Measurements from ENCODE around the gene CEP128. TPM values are rescaled to one million over a fixed set of nuclear protein-coding genes. Genes with fewer than 3 reads are reported as not detected.

The CEP128 gene
- polyA plus RNA-seq, 1 of the 3 experiments (the other 2 are of a cell fraction) = 1.2 TPM

- no peaks in the 10 kb centered on the region for H3K4me1 ChIP-seq (ENCODE audit: control insufficient read depth in 1 of 2, insufficient read depth in 2 of 2, low read depth in 1 of 2, low read length in 1 of 2)
- no peak overlapping the region for H3K27ac ChIP-seq (ENCODE audit: low read depth in 2 of 2, low read length in 1 of 2)
- H2AFZ ChIP-seq (ENCODE audit: low read depth) = no peak overlapping the region
- H3K27me3 ChIP-seq (ENCODE audit: insufficient read depth) = no peaks in the 10 kb centered on the region
- ChIA-PET CTCF (interaction anchor here (1.1 to 1.6 kb wide), 2 partner anchors 11 to 14 kb away, joined by 3 read pairs; no protein-coding TSS in a partner anchor), POLR2A (no interaction called here)
- no peaks in the 10 kb centered on the region for H3K36me3 ChIP-seq (replicated peaks in 1 of 2; ENCODE audit: control insufficient read depth in 1 of 2, insufficient read depth in 2 of 2, low read length in 1 of 2)
- H3K4me2 ChIP-seq = no peak overlapping the region
- no peak overlapping the region for H3K4me3 ChIP-seq (ENCODE audit: low read depth in 2 of 2, low read length in 1 of 2)
- H3F3A ChIP-seq (replicated peaks; ENCODE audit: insufficient read depth) = no peaks in the 10 kb centered on the region
- no peaks in the 10 kb centered on the region for H3K79me2 ChIP-seq (ENCODE audit: insufficient read depth)
- 75% methylated on average over 5 of the region's 5 CpGs for WGBS (ENCODE audit: low lambda C conversion rate)
- no peaks in the 10 kb centered on the region for H3K9me3 ChIP-seq
- H3K9ac ChIP-seq = no peak overlapping the region
- TF ChIP-seq FOXM1 (IDR thresholded peaks at IDR 0.05; ENCODE audit: low read depth) (no peak), FOXJ3 (CRISPR knock-in tag; IDR thresholded peaks at IDR 0.05) (no peak), POLR2AphosphoS5 (IDR thresholded peaks at IDR 0.05; ENCODE audit: low read depth, low read length) (no peak), ZBTB33 (IDR thresholded peaks at IDR 0.05; ENCODE audit: borderline replicate concordance, low read depth) (no peak), CHD2 (IDR thresholded peaks at IDR 0.05; ENCODE audit: low read length, partially characterized antibody) (no peak), RAD21 (IDR thresholded peaks at IDR 0.05; ENCODE audit: low read length) (no peak), GABPA (IDR thresholded peaks at IDR 0.05; ENCODE audit: low read depth) (no peak), SIN3A (IDR thresholded peaks at IDR 0.05; ENCODE audit: borderline replicate concordance, low read depth, low read length) (no peak), REST (IDR thresholded peaks at IDR 0.05; ENCODE audit: low read depth, low read length) (no peak)
- no peaks in the 10 kb centered on the region for H4K20me1 ChIP-seq (ENCODE audit: insufficient read depth)
- H3K9me2 ChIP-seq = no peaks in the 10 kb centered on the region
- DNase-seq = no peak
These were observed 376.5 kb downstream of the CEP128 start for GRCh38 chr14:80565001-80565400.

GRCh38 chr14:80564051-80564450, 377.5 kb downstream of the CEP128 start:
- ChIA-PET CTCF (no interaction called here), POLR2A (no interaction called here)
- no peaks in the 10 kb centered on the region for H3K36me3 ChIP-seq (replicated peaks in 1 of 2; ENCODE audit: control insufficient read depth in 1 of 2, insufficient read depth in 2 of 2, low read length in 1 of 2)
- no peak for DNase-seq
- no peaks in the 10 kb centered on the region for H3K27me3 ChIP-seq (ENCODE audit: insufficient read depth)
- no peaks in the 10 kb centered on the region for H3K9me2 ChIP-seq
- no peak overlapping the region for H3K27ac ChIP-seq (ENCODE audit: low read depth in 2 of 2, low read length in 1 of 2)
- H3K79me2 ChIP-seq (ENCODE audit: insufficient read depth) = no peaks in the 10 kb centered on the region
- H2AFZ ChIP-seq (ENCODE audit: low read depth) = no peak overlapping the region
- H4K20me1 ChIP-seq (ENCODE audit: insufficient read depth) = no peaks in the 10 kb centered on the region
- no peak for TF ChIP-seq MEF2A (IDR thresholded peaks at IDR 0.05; ENCODE audit: borderline replicate concordance, low read depth)
- no peak for TF ChIP-seq YY1 (IDR thresholded peaks at IDR 0.05; ENCODE audit: low read depth)
- no peak for TF ChIP-seq GATA2 (CRISPR knock-in tag; IDR thresholded peaks at IDR 0.05)
- no peak for TF ChIP-seq FOSL2 (IDR thresholded peaks at IDR 0.05; ENCODE audit: borderline replicate concordance, low read depth)
- no peak for TF ChIP-seq GABPA (IDR thresholded peaks at IDR 0.05; ENCODE audit: low read depth)
- no peak for TF ChIP-seq SIN3A (IDR thresholded peaks at IDR 0.05; ENCODE audit: borderline replicate concordance, low read depth, low read length)
- TF ChIP-seq, protein P1, sequence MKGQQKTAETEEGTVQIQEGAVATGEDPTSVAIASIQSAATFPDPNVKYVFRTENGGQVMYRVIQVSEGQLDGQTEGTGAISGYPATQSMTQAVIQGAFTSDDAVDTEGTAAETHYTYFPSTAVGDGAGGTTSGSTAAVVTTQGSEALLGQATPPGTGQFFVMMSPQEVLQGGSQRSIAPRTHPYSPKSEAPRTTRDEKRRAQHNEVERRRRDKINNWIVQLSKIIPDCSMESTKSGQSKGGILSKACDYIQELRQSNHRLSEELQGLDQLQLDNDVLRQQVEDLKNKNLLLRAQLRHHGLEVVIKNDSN (IDR thresholded peaks at IDR 0.05; ENCODE audit: borderline replicate concordance, low read depth) = no peak
- TF ChIP-seq POLR2AphosphoS5 (IDR thresholded peaks at IDR 0.05; ENCODE audit: low read depth, low read length) = no peak
- no peak for TF ChIP-seq TCF12 (IDR thresholded peaks at IDR 0.05)
- no peak for TF ChIP-seq EP300 (IDR thresholded peaks at IDR 0.05; ENCODE audit: borderline replicate concordance in 1 of 2, low read depth in 1 of 2, low read length in 1 of 2)
- no peak for TF ChIP-seq RCOR1 (IDR thresholded peaks at IDR 0.05; ENCODE audit: low read length)
- TF ChIP-seq TEAD4 (IDR thresholded peaks at IDR 0.05; ENCODE audit: borderline replicate concordance, insufficient read depth) = no peak
- TF ChIP-seq MXI1 (IDR thresholded peaks at IDR 0.05; ENCODE audit: low read depth, low read length) = no peak
- TF ChIP-seq NFIC (IDR thresholded peaks at IDR 0.05; ENCODE audit: borderline replicate concordance) = no peak
- H3F3A ChIP-seq (replicated peaks; ENCODE audit: insufficient read depth) = no peaks in the 10 kb centered on the region
- no peaks in the 10 kb centered on the region for H3K4me1 ChIP-seq (ENCODE audit: control insufficient read depth in 1 of 2, insufficient read depth in 2 of 2, low read depth in 1 of 2, low read length in 1 of 2)
- H3K4me3 ChIP-seq (ENCODE audit: low read depth in 2 of 2, low read length in 1 of 2) = no peak overlapping the region
- H3K9ac ChIP-seq = no peak overlapping the region
- no peaks in the 10 kb centered on the region for H3K9me3 ChIP-seq
- H3K4me2 ChIP-seq = no peak overlapping the region

All from SK-N-SH (cell line).